Measurements from ENCODE around the gene CCDC7. TPM values are rescaled to one million over a fixed set of nuclear protein-coding genes. Genes with fewer than 3 reads are reported as not detected.
A peak's percentile ranks its signal among the peaks of the same experiment; 100 is the strongest.
"Not testable (repeated sequence)": the region's sequence is repeated elsewhere in the genome, so short reads cannot be mapped to it uniquely, and the experiment has no call there.

The CCDC7 gene
- total RNA-seq, 2 donors from 2014 or later, result 60.4 to 73.0 TPM

DNA sequence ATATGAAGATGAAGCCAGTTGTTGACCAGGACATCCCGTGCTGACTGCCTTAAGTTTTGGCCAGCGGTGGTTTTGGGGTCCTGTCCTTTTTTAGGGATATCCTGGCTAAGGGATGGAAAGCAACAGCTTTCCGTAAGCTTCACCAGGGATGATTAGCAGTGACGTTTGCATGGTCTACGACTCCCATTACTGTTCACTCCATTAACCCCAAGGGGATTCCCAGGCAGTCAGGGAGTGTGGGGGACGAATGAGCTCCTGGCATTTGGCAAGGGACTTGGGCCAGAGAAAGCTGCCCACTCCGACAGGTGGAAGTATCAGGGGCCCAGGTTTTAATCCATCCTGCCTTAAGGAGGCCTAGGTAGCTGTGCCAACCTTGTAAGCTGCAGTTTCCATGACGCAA is 445.3 kb downstream of the CCDC7 start:
- Mint-ChIP-seq H3K36me3 (ENCODE audit: low read depth) (peaks cover 3% of the 10 kb centered on the region), H3K27me3 (no peaks in the 10 kb centered on the region), H3K27ac (peak overlapping the region; percentile 54), H3K4me1 (peaks cover 20% of the 10 kb centered on the region), H3K4me3 (no peak overlapping the region)
- DNase-seq (no peak), ATAC-seq (peak; percentile 16)
- no peaks in the 10 kb centered on the region for H3K9me3 ChIP-seq (ENCODE audit: control insufficient read depth, low read length, poor library complexity, severe bottlenecking)

DNA sequence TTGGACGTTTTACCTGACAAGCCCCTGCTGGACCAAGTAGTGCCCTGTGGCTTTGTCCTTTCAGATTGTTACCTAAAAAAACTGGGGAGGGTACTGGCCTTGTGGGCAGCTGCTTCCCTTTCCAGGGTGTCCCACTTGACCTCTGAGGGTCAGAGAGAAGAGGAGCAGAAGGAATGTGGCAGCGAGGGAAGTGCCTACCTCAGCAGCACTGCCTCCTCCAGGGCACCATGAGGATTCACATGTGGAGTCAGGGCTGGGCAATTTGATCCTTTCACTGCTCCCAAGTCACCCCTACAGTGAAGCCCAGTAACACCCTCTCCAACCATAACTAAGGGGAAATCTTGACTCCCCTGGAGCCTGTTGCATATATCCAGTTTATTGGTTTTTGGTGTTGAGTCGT is 447.5 kb downstream of the CCDC7 start:
- Mint-ChIP-seq H3K4me3 (no peak overlapping the region), H3K27ac (peak overlapping the region; percentile 66), H3K36me3 (ENCODE audit: low read depth) (peaks cover 10% of the 10 kb centered on the region), H3K4me1 (peaks cover 24% of the 10 kb centered on the region), H3K27me3 (no peaks in the 10 kb centered on the region)
- DNase-seq (no peak), ATAC-seq (no peak)
- no peaks in the 10 kb centered on the region for H3K9me3 ChIP-seq (ENCODE audit: control insufficient read depth, low read length, poor library complexity, severe bottlenecking)

DNA sequence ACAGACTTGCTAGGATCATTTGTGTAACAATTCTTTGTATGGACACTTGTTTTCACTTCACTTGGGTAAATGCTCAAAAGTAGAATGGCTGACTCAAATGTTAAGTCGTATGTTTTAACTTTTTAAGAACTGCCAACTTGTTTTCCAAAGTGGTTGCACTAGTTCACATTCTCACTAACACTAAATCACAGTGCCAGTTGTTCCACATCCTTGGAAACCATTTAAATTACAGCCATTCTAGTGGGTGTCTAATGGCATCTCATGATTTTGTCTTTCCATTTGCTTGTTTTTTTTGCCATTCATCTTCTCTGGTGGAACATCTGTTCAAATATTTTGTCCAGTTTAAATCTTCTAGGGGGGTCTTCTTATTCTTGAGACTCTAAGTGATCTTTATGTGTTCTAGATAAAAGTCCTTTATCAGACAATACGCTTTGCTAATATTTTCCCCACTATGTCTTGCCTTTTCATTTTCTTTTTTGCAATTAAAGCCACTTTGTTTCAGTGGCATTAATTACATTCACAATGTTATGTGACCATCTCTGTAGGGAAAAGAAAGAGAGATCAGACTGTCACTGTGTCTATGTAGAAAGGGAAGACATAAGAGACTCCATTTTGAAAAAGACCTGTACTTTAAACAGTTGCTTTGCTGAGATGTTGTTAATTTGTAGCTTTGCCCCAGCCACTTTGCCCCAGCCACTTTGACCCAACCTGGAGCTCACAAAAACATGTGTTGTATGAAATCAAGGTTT is 448.1 kb downstream of the CCDC7 start:
- Mint-ChIP-seq H3K27me3 (no peaks in the 10 kb centered on the region), H3K27ac (peak overlapping the region; percentile 66), H3K4me3 (peak overlapping the region; percentile 12), H3K4me1 (peaks cover 24% of the 10 kb centered on the region), H3K36me3 (ENCODE audit: low read depth) (peaks cover 10% of the 10 kb centered on the region)
- no peaks in the 10 kb centered on the region for H3K9me3 ChIP-seq (ENCODE audit: control insufficient read depth, low read length, poor library complexity, severe bottlenecking)
- ATAC-seq (no peak), DNase-seq (no peak)

DNA sequence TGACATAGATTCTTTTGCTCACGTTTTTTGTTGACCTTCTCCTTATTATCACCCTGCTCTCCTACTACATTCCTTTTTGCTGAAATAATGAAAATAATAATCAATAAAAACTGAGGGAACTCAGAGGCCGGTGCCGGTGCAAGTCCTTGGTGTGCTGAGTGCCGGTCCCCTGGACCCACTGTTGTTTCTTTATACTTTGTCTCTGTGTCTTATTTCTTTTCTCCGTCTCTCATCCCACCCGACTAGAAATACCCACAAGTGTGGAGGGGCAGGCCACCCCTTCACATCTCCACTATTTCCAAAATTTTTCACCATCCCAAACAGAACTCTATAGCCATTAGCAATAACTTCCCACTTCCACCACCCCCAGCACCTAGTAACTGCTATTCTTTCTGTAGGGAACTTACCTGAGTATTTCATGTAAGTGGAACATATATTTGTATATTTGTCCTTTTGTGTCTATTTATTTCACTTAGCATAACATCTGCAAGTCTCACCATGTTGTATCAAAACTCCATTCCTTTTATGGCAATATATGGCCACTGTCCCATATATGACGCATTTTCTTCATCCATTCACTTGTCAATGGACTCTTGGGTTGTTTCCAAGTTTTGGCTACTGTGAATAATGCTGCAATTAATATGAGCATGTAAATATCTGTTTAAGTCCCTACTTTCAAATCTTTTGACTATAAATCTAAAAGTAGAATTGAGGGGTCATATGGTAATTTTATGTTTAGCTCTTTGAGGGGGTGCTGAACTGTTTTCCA is 449.4 kb downstream of the CCDC7 start:
- not testable (repeated sequence) for DNase-seq; H3K27me3 Mint-ChIP-seq; ATAC-seq; H3K9me3 ChIP-seq (ENCODE audit: control insufficient read depth, low read length, poor library complexity, severe bottlenecking)
- peaks cover 10% of the 10 kb centered on the region for H3K36me3 Mint-ChIP-seq (ENCODE audit: low read depth)
- peak overlapping the region; percentile 2 for H3K4me3 Mint-ChIP-seq
- peaks cover 17% of the 10 kb centered on the region for H3K4me1 Mint-ChIP-seq
- H3K27ac Mint-ChIP-seq, result peak overlapping the region; percentile 77

DNA sequence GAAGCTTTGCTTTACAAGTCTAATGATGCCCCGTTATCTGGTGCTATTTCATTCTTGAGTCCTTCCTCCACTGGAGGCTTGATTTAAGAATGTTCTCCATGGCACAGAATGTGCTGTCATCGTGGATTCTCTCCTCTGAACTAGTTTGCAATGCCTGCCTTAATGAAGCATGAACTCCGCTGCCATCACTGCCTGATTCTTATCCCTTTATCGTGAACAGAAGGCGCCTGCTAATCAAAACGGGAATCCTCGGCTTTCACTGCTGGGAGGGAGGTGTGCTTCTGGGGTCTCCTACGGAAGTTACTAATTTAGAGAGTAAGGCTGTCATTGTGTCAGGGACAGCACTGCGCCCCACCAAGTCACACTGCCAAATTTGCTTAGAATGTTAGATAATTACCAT is 455.9 kb downstream of the CCDC7 start:
- H3K4me1 Mint-ChIP-seq, result peaks cover 3% of the 10 kb centered on the region
- H3K9me3 ChIP-seq (ENCODE audit: control insufficient read depth, low read length, poor library complexity, severe bottlenecking), result no peaks in the 10 kb centered on the region
- H3K27ac Mint-ChIP-seq, result no peak overlapping the region
- ATAC-seq (no peak), DNase-seq (no peak)
- no peaks in the 10 kb centered on the region for H3K27me3 Mint-ChIP-seq
- no peak overlapping the region for H3K4me3 Mint-ChIP-seq
- H3K36me3 Mint-ChIP-seq (ENCODE audit: low read depth), result peaks cover 6% of the 10 kb centered on the region

DNA sequence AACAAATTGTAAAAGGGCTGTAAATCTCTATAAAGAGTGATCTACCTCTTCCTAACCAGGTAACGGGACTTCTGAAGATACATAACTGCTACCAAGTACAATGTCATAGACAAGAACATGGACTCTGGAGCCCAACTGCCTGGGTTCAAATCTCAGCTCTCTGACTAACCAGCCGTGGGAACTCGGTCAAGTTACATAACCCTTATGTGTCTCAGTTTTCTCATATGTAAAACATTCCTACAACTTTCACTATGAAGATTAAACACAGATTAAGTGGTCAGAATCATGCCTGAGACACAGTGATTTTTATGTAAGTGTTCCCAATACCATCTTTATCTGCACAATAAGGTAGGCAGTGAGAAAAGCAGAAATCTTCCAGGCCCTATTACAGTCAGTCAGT is 459.5 kb downstream of the CCDC7 start:
- no peak overlapping the region for H3K4me3 Mint-ChIP-seq
- peaks cover 5% of the 10 kb centered on the region for H3K4me1 Mint-ChIP-seq
- no peak for ATAC-seq
- H3K27ac Mint-ChIP-seq, result peak overlapping the region; percentile 82
- DNase-seq, result no peak
- no peaks in the 10 kb centered on the region for H3K27me3 Mint-ChIP-seq
- H3K36me3 Mint-ChIP-seq (ENCODE audit: low read depth), result peaks cover 3% of the 10 kb centered on the region
- no peaks in the 10 kb centered on the region for H3K9me3 ChIP-seq (ENCODE audit: control insufficient read depth, low read length, poor library complexity, severe bottlenecking)

DNA sequence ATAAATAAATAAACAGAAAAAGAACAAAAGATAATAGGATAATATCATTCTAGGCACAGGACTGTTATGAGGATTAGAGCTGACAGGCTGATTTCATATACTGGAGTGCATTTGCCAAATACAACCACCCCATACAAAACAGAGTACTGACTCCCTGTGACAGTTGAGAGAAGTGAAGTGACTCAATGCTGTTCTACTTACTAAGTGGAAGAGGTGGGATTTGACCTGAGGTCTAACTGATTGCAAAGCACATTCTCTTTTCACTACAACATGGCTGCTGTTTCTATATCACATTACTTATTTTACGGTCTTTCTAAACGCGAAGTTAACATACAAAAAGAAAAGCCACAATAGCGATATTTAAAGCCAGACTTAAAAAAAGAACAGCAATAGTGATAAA is 460.7 kb downstream of the CCDC7 start:
- H3K9me3 ChIP-seq (ENCODE audit: control insufficient read depth, low read length, poor library complexity, severe bottlenecking), result no peaks in the 10 kb centered on the region
- DNase-seq (no peak), ATAC-seq (no peak)
- peak overlapping the region; percentile 82 for H3K27ac Mint-ChIP-seq
- H3K27me3 Mint-ChIP-seq, result no peaks in the 10 kb centered on the region
- peaks cover 5% of the 10 kb centered on the region for H3K4me1 Mint-ChIP-seq
- H3K4me3 Mint-ChIP-seq, result no peak overlapping the region
- H3K36me3 Mint-ChIP-seq (ENCODE audit: low read depth), result peaks cover 5% of the 10 kb centered on the region

DNA sequence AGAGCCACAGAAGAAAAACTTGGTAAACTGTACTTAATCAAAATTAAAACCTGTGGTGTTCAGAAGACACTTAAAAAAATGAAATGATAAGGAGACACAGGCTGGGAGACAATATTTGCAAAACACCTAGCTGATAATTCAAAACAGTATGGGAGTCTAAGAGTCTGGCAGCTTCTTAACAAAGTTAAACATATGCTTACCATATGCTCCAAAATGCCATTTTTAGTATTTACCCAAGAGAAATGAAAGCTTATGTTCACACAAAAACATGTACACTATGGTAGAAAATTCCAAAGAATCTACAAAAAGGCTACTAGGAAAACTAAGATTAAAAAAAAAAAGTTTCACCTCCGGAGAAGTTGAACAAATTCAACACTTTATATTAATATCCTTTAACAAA is 463.5 kb downstream of the CCDC7 start:
- Mint-ChIP-seq H3K4me3 (no peak overlapping the region), H3K27ac (peak overlapping the region; percentile 19), H3K4me1 (peaks cover 16% of the 10 kb centered on the region), H3K36me3 (ENCODE audit: low read depth) (peaks cover 15% of the 10 kb centered on the region), H3K27me3 (no peaks in the 10 kb centered on the region)
- H3K9me3 ChIP-seq (ENCODE audit: control insufficient read depth, low read length, poor library complexity, severe bottlenecking), result no peaks in the 10 kb centered on the region
- ATAC-seq (no peak), DNase-seq (no peak)

DNA sequence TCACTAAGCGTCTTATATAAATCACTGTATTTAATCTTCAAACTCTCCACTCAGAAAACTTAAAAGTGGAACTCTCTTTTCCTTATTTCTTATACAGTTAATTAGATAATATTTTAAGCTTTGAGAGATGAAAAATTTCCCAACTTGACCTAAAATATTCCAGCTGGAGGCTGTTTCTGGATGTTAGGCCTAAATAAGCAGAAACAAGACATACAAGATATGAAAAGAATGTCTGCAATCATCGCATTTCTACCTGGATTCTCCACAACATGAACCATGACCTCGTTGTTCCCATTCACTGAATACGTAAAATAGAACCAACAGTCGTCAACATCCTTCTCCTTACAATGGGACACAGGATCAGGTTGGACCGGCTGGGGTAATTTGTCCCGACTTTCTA is 464.0 kb downstream of the CCDC7 start:
- H3K36me3 Mint-ChIP-seq (ENCODE audit: low read depth), result peaks cover 20% of the 10 kb centered on the region
- not testable (repeated sequence) for ATAC-seq; H3K27me3 Mint-ChIP-seq; H3K9me3 ChIP-seq (ENCODE audit: control insufficient read depth, low read length, poor library complexity, severe bottlenecking); DNase-seq; H3K4me3 Mint-ChIP-seq
- H3K4me1 Mint-ChIP-seq, result peaks cover 21% of the 10 kb centered on the region
- peak overlapping the region; percentile 19 for H3K27ac Mint-ChIP-seq

DNA sequence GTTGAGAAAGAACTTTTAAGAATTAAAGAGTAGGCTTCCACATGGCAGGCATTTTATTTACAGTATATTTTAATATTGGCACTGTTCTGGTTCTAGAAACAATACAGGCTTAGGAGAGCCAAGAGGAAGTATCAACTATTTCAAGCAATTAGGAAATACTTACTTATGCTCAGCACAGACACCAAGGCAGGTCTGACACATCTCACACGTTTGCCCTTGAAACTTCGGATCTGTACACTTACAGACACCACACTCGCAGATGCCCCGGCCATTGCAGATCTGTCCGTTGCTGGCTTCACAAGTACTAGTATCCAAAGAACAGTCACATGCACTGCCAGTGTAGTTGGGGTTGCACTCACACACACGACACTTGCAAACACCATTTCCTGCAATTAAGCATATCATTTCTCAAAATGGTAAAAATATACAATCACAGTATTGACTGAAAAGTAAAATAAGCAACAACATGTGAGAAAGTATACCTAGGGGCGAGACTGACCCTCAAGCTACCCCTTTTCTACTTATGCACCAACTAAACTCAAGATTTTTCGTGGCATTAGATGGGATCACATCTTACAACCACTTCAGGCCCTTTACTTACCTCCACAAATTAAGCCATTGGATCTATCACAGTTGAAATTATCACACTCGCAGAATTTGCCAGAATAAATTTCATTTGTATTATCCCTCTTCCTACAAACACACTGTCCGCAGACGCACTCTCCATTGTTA is 465.5 kb downstream of the CCDC7 start:
- Mint-ChIP-seq H3K27ac (peak overlapping the region; percentile 87), H3K4me3 (no peak overlapping the region), H3K4me1 (peaks cover 35% of the 10 kb centered on the region), H3K36me3 (ENCODE audit: low read depth) (peaks cover 29% of the 10 kb centered on the region), H3K27me3 (no peaks in the 10 kb centered on the region)
- H3K9me3 ChIP-seq (ENCODE audit: control insufficient read depth, low read length, poor library complexity, severe bottlenecking), result no peaks in the 10 kb centered on the region
- no peak for DNase-seq
- no peak for ATAC-seq

DNA sequence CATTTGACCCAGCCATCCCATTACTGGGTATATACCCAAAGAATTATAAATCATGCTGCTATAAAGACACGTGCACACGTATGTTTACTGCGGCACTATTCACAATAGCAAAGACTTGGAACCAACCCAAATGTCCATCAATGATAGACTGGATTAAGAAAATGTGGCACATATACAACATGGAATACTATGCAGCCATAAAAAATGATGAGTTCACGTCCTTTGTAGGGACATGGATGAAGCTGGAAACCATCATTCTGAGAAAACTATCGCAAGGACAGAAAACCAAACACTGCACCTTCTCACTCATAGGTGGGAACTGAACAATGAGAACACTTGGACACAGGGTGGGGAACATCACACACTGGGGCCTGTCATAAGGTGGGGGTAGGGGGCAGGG is 471.9 kb downstream of the CCDC7 start:
- H3K27me3 Mint-ChIP-seq; DNase-seq; H3K27ac Mint-ChIP-seq; H3K4me3 Mint-ChIP-seq; H3K9me3 ChIP-seq (ENCODE audit: control insufficient read depth, low read length, poor library complexity, severe bottlenecking); ATAC-seq: not testable (repeated sequence)
- peaks cover 37% of the 10 kb centered on the region for H3K4me1 Mint-ChIP-seq
- H3K36me3 Mint-ChIP-seq (ENCODE audit: low read depth), result peaks cover 34% of the 10 kb centered on the region

DNA sequence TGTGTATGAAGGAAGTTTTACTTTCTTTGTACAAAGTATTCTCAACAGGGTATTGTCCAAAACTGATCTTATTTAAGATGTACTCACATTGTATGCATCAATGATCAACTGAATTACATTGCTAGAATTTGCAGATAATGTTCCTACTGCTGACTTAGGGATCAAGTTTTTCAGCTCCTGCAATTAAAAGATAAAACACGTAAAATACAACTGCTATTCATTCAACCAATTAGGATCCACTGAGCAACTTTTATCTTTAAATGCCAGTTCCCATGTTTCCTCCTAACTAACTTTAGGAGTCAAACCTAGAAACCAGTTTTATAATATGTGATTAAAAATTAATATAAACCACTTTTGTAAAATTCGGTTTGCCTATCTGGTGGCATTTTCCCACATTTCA is 476.2 kb downstream of the CCDC7 start:
- Mint-ChIP-seq H3K4me3 (no peak overlapping the region), H3K4me1 (peaks cover 20% of the 10 kb centered on the region), H3K36me3 (ENCODE audit: low read depth) (peaks cover 19% of the 10 kb centered on the region), H3K27ac (no peak overlapping the region), H3K27me3 (no peaks in the 10 kb centered on the region)
- no peak for ATAC-seq
- peaks cover 5% of the 10 kb centered on the region for H3K9me3 ChIP-seq (ENCODE audit: control insufficient read depth, low read length, poor library complexity, severe bottlenecking)
- no peak for DNase-seq

DNA sequence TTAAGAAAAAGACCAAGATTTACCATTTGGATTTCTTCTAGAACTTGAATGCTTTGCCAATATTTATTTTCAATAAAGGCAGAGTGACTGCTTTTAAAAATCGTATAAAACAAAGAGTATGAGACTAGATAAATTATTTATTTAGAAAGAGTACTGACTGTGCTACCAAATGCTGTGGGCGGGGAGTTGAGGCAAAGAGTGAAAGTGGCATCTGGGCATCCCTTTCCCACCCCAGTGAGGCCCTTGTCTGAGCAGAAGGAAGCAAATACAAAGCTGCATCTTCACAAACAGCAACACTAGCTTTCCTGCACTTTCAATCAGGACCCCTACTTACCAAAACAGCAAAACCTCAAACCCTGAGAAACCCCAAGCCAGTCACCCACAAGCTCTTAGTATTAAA is 477.2 kb downstream of the CCDC7 start:
- DNase-seq (no peak), ATAC-seq (no peak)
- Mint-ChIP-seq H3K27ac (peak overlapping the region; percentile 92), H3K4me1 (peaks cover 19% of the 10 kb centered on the region), H3K4me3 (no peak overlapping the region), H3K27me3 (no peaks in the 10 kb centered on the region), H3K36me3 (ENCODE audit: low read depth) (peaks cover 16% of the 10 kb centered on the region)
- H3K9me3 ChIP-seq (ENCODE audit: control insufficient read depth, low read length, poor library complexity, severe bottlenecking), result peaks cover 5% of the 10 kb centered on the region
